Measurements from ENCODE around the gene PPM1G. TPM values are rescaled to one million over a fixed set of nuclear protein-coding genes. Genes with fewer than 3 reads are reported as not detected.

PPM1G gene
- total RNA-seq, 2 donors from 2014 or later: 36.3 to 49.4 TPM

GRCh38 chr2:27421660-27422250, 12.4 kb upstream of the PPM1G start:
- Histone ChIP-seq H3K9me3 (no peaks in the 10 kb centered on the region), H3K27ac (no peak overlapping the region), H3K36me3 (replicated peaks in 1 of 2; ENCODE audit: insufficient read depth in 1 of 2, low read depth in 2 of 2) (no peaks in the 10 kb centered on the region), H3K4me1 (no peaks in the 10 kb centered on the region), H3K4me3 (no peak overlapping the region), H3K27me3 (no peaks in the 10 kb centered on the region)
- 77% methylated on average over 4 of the region's 4 CpGs for WGBS, 2 donors
- DNase-seq: no peak
- TF ChIP-seq CTCF (IDR thresholded peaks at IDR 0.05) (no peak), POLR2A (IDR thresholded peaks at IDR 0.05) (no peak)
- ATAC-seq: no peak
- intact Hi-C loops (cut with DNase I): no loop called here

- Histone ChIP-seq H3K4me1 (no peaks in the 10 kb centered on the region), H3K27ac (no peak overlapping the region), H3K36me3 (replicated peaks in 1 of 2; ENCODE audit: insufficient read depth in 1 of 2, low read depth in 2 of 2) (no peaks in the 10 kb centered on the region), H3K4me3 (no peak overlapping the region), H3K9me3 (no peaks in the 10 kb centered on the region), H3K27me3 (no peaks in the 10 kb centered on the region)
- no peak for ATAC-seq
- TF ChIP-seq POLR2A (IDR thresholded peaks at IDR 0.05) (no peak), CTCF (IDR thresholded peaks at IDR 0.05) (no peak)
- no peak for DNase-seq
- intact Hi-C loops (cut with DNase I): no loop called here
Observed at GRCh38 chr2:27420996-27421395, 11.6 kb upstream of the PPM1G start.

GRCh38 chr2:27416151-27416550, 6.8 kb upstream of the PPM1G start:
- intact Hi-C loops (cut with DNase I): no loop called here
- Histone ChIP-seq H3K36me3 (replicated peaks in 1 of 2; ENCODE audit: insufficient read depth in 1 of 2, low read depth in 2 of 2) (no peaks in the 10 kb centered on the region), H3K4me1 (no peaks in the 10 kb centered on the region), H3K4me3 (no peak overlapping the region), H3K9me3 (no peaks in the 10 kb centered on the region), H3K27me3 (no peaks in the 10 kb centered on the region), H3K27ac (no peak overlapping the region)
- WGBS, 2 donors: 87 to 90% methylated on average over 6 of the region's 6 CpGs
- ATAC-seq (no peak), DNase-seq (no peak)
- TF ChIP-seq CTCF (IDR thresholded peaks at IDR 0.05) (no peak), POLR2A (IDR thresholded peaks at IDR 0.05) (no peak)

- Histone ChIP-seq H3K4me3 (no peak overlapping the region), H3K36me3 (replicated peaks in 1 of 2; ENCODE audit: insufficient read depth in 1 of 2, low read depth in 2 of 2) (no peaks in the 10 kb centered on the region), H3K27me3 (no peaks in the 10 kb centered on the region), H3K4me1 (peaks cover 16% of the 10 kb centered on the region), H3K27ac (no peak overlapping the region), H3K9me3 (no peaks in the 10 kb centered on the region)
- ATAC-seq (no peak), DNase-seq (no peak)
- whole genome bisulfite sequencing, 2 donors: 75 to 76% methylated on average over 9 of the region's 9 CpGs
- TF ChIP-seq CTCF (IDR thresholded peaks at IDR 0.05) (no peak), POLR2A (IDR thresholded peaks at IDR 0.05) (no peak)
- intact Hi-C loops (cut with DNase I): no loop called here
Observed at GRCh38 chr2:27412419-27413152, 3.2 kb upstream of the PPM1G start.
